HG03060 (cell line): ENCODE data around the gene AOPEP.
"Not testable (repeated sequence)": the region's sequence is repeated elsewhere in the genome, so short reads cannot be mapped to it uniquely, and the experiment has no call there.

Experiments used
- ATAC-seq: cut with Tn5 transposase; IDR thresholded peaks from one replicate; pipeline ENCODE4 v1.9.1; 2021; ENCODE audit warnings: low read depth, moderate number of reproducible peaks; ENCODE audit not compliant: unreplicated experiment

Gene AOPEP

GRCh38 chr9:94926431-94926800 is 199.9 kb downstream of the AOPEP start:
- no peak for ATAC-seq

GRCh38 chr9:94927048-94927761 is 200.7 kb downstream of the AOPEP start:
- no peak for ATAC-seq

- no peak for ATAC-seq
These were observed 201.5 kb downstream of the AOPEP start for GRCh38 chr9:94927762-94928670.

- ATAC-seq, result no peak
These were observed 202.3 kb downstream of the AOPEP start for GRCh38 chr9:94928691-94929368.

GRCh38 chr9:94929369-94929756 is 202.9 kb downstream of the AOPEP start:
- ATAC-seq, result no peak

GRCh38 chr9:94931036-94931633 is 204.6 kb downstream of the AOPEP start:
- ATAC-seq, result no peak

- ATAC-seq, result no peak
These were observed 205.2 kb downstream of the AOPEP start for GRCh38 chr9:94931740-94932139.

- no peak for ATAC-seq
These were observed 206.4 kb downstream of the AOPEP start for GRCh38 chr9:94932652-94933510.

GRCh38 chr9:94933511-94933828 is 207.0 kb downstream of the AOPEP start:
- no peak for ATAC-seq

- ATAC-seq, result no peak
These were observed 208.4 kb downstream of the AOPEP start for GRCh38 chr9:94934816-94935328.

GRCh38 chr9:94935396-94935795 is 208.9 kb downstream of the AOPEP start:
- ATAC-seq, result no peak

- ATAC-seq, result no peak
These were observed 209.9 kb downstream of the AOPEP start for GRCh38 chr9:94936419-94936818.

GRCh38 chr9:94937214-94937903 is 210.9 kb downstream of the AOPEP start:
- no peak for ATAC-seq

GRCh38 chr9:94938384-94938783 is 211.9 kb downstream of the AOPEP start:
- ATAC-seq, result no peak

- not testable (repeated sequence) for ATAC-seq
These were observed 213.8 kb downstream of the AOPEP start for GRCh38 chr9:94940296-94940695.

- no peak for ATAC-seq
These were observed 214.8 kb downstream of the AOPEP start for GRCh38 chr9:94941211-94941875.

GRCh38 chr9:94944626-94945025 is 218.1 kb downstream of the AOPEP start:
- no peak for ATAC-seq

GRCh38 chr9:94945197-94946144 is 219.0 kb downstream of the AOPEP start:
- ATAC-seq, result no peak
